ENCODE measurements around the gene RNF214. TPM values are rescaled to one million over a fixed set of nuclear protein-coding genes. Genes with fewer than 3 reads are reported as not detected.

RNF214 gene
- total and polyA plus RNA-seq, 2 of the 4 experiments (the other 2 are of a cell fraction): 7.9 to 14.8 TPM

DNA sequence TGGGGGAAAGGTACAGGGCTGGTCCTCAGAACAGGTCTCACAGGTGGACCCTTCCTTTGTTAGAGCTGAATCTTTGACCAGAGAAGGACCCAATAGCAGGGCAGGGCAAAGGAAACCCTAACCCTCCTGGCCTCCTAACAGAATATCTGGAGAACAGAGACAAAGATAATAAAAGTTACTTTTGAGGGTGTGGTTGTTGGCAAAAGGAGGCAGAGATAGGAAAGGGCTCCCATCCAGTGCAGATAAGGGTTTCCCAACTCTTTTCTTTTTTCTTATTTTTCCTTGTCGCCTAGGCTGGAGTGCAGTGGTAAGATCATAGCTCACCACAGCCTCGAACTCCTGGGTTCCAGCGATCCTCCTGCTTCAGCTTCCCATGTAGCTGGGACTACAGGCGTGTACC lies 12.5 kb upstream of the RNF214 start:
- Histone ChIP-seq H3K18ac (ENCODE audit: low read depth, low read length) (peak overlapping the region; percentile 13; the same call in 1 of the 2 replicates), H3K36me3 (ENCODE audit: control insufficient read depth, insufficient read depth, low read length) (peaks cover 43% of the 10 kb centered on the region), H3K23ac (ENCODE audit: low read depth, low read length) (peak overlapping the region; percentile 48; the same call in 1 of the 2 replicates), H2AK9ac (replicated peaks; ENCODE audit: low read depth, low read length, poor library complexity) (no peak overlapping the region), H3K27ac (ENCODE audit: insufficient read depth, low read length) (peak overlapping the region; percentile 44; the same call in 1 of the 2 replicates), H3K9ac (ENCODE audit: low read depth, low read length) (peak overlapping the region; percentile 38; the same call in 1 of the 2 replicates), H3K4me1 (ENCODE audit: control insufficient read depth, insufficient read depth, low read length) (peaks cover 40% of the 10 kb centered on the region), H3K4me2 (ENCODE audit: low read depth, low read length) (no peak overlapping the region), H3K9me3 (ENCODE audit: control insufficient read depth, insufficient read depth, low read length) (no peaks in the 10 kb centered on the region), H4K8ac (ENCODE audit: low read depth in 2 of 2, low read length in 2 of 2) (peak overlapping the region in 1 of 2 experiments; percentile 71; a peak in 2 of 4 replicates), H3K4me3 (ENCODE audit: insufficient read depth, low read depth, low read length) (no peak overlapping the region), H2BK120ac (ENCODE audit: low read depth, low read length) (peak overlapping the region; percentile 58; the same call in 1 of the 2 replicates), H3K14ac (replicated peaks; ENCODE audit: low read depth, low read length) (peak overlapping the region; percentile 27; the same call in 1 of the 2 replicates), H3K27me3 (ENCODE audit: control insufficient read depth, insufficient read depth, low read length) (no peaks in the 10 kb centered on the region), H2BK20ac (ENCODE audit: low read depth, low read length) (peak overlapping the region; percentile 49; the same call in 1 of the 2 replicates), H4K20me1 (ENCODE audit: insufficient read depth, low read length) (no peaks in the 10 kb centered on the region), H2AFZ (replicated peaks; ENCODE audit: low read length, poor library complexity) (no peak overlapping the region), H3K79me1 (ENCODE audit: low read depth in 1 of 2, low read length in 2 of 2) (peaks cover 18 to 51% of the 10 kb centered on the region in 2 experiments; a peak in 3 of 4 replicates), H4K91ac (ENCODE audit: insufficient read depth, low read depth, low read length) (peak overlapping the region; percentile 75), H2BK15ac (ENCODE audit: low read depth, low read length) (peak overlapping the region; percentile 20; the same call in 1 of the 3 replicates), H4K5ac (ENCODE audit: low read depth, low read length) (no peak overlapping the region; the same call in 1 of the 2 replicates), H2AK5ac (ENCODE audit: low read depth, low read length) (peak overlapping the region; percentile 73), H3K9me1 (ENCODE audit: insufficient read depth, low read length) (peaks cover 28% of the 10 kb centered on the region), H3K56ac (ENCODE audit: extremely low read depth, insufficient read depth, low read length) (no peak overlapping the region), H3K4ac (ENCODE audit: low read depth, low read length) (peak overlapping the region; percentile 99; the same call in 1 of the 2 replicates), H2BK5ac (ENCODE audit: low read depth, low read length, poor library complexity, severe bottlenecking) (peak overlapping the region; percentile 49)
- dilution Hi-C loops (cut with HindIII; ENCODE audit: low sequenced_read_pairs, unreplicated experiment): no loop called here
- TF ChIP-seq RFX5 (IDR thresholded peaks at IDR 0.05; ENCODE audit: low read depth, low read length) (no peak), FOS (IDR thresholded peaks at IDR 0.05; ENCODE audit: low read depth, low read length) (no peak), CHD1 (IDR thresholded peaks at IDR 0.05; ENCODE audit: low read depth, low read length) (no peak), CEBPB (IDR thresholded peaks at IDR 0.05; ENCODE audit: low read depth, low read length) (no peak), RCOR1 (IDR thresholded peaks at IDR 0.05; ENCODE audit: insufficient replicate concordance, low read length) (no peak), SMC3 (IDR thresholded peaks at IDR 0.05; ENCODE audit: low read depth, low read length) (no peak), MAZ (IDR thresholded peaks at IDR 0.05; ENCODE audit: borderline replicate concordance, low read depth, low read length) (no peak), RAD21 (IDR thresholded peaks at IDR 0.05; ENCODE audit: low read length) (no peak), POLR2A (IDR thresholded peaks at IDR 0.05; ENCODE audit: low read depth, low read length) (no peak), BHLHE40 (IDR thresholded peaks at IDR 0.05; ENCODE audit: low read depth, low read length) (no peak), MXI1 (IDR thresholded peaks at IDR 0.05; ENCODE audit: borderline replicate concordance, low read depth, low read length) (no peak), CTCF (conservative IDR thresholded peaks at IDR 0.05; ENCODE audit: low read depth, low read length) (no peak), ELK1 (IDR thresholded peaks at IDR 0.05; ENCODE audit: borderline replicate concordance, low read depth, low read length) (no peak), NFE2L2 (IDR thresholded peaks at IDR 0.05; ENCODE audit: low read depth, low read length) (no peak)
- TF ChIP-seq, protein P1, sequence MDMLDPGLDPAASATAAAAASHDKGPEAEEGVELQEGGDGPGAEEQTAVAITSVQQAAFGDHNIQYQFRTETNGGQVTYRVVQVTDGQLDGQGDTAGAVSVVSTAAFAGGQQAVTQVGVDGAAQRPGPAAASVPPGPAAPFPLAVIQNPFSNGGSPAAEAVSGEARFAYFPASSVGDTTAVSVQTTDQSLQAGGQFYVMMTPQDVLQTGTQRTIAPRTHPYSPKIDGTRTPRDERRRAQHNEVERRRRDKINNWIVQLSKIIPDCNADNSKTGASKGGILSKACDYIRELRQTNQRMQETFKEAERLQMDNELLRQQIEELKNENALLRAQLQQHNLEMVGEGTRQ (IDR thresholded peaks at IDR 0.05; ENCODE audit: low read depth, low read length): no peak
- DNase-seq: no peak
- WGBS, 2 experiments (ENCODE audit: extremely low coverage in 2 of 2, insufficient read length in 1 of 2): 93% methylated on average over 3 of the region's 4 CpGs; no CpG with 5 or more reads in 1 of the 2 experiments
- ChIA-PET CTCF (no interaction called here), POLR2A (ENCODE audit: unreplicated experiment) (interaction anchor here (0.6 to 1.5 kb wide), 2 partner anchors 21 to 222 kb away, joined by 3 to 4 read pairs; partner anchors contain the start of gene TAGLN)
- ATAC-seq (ENCODE audit: low read depth): no peak
- in situ Hi-C loops (cut with MboI; ENCODE audit: low sequenced_read_pairs): loop anchor here (10.0 kb wide), 1 partner anchor 345 kb away; no protein-coding TSS in a partner anchor
- BruUV-seq (replicated peaks): no TSS peak
- intact Hi-C loops (cut with micrococcal nuclease): loop anchor here (10.0 kb wide), 1 partner anchor 365 kb away; no protein-coding TSS in a partner anchor
